Measurements from ENCODE around the gene CDK10.

The CDK10 gene

DNA sequence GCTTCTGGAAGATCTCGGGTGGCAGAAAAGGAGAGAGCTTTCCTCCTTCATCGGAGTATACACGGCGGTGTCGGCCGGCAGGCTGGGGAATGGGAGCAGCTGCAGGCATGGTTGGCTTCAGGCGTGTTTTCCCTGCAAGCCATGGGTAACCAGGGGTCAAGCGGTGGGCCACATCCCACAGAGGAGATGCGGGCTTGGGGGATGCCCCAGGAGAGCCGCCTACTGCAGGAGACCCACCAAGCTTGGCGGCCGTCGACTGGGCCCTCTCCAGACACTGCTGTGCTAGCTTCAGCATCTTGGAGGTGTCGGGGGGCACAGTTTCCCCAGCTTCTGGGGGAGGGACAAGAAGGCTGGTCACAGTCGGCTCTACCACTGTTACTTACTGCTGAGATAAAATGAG, 30.0 kb downstream of the CDK10 start:
- DNase-seq (ENCODE audit: low read depth), result no peak
- TF ChIP-seq, protein P1, sequence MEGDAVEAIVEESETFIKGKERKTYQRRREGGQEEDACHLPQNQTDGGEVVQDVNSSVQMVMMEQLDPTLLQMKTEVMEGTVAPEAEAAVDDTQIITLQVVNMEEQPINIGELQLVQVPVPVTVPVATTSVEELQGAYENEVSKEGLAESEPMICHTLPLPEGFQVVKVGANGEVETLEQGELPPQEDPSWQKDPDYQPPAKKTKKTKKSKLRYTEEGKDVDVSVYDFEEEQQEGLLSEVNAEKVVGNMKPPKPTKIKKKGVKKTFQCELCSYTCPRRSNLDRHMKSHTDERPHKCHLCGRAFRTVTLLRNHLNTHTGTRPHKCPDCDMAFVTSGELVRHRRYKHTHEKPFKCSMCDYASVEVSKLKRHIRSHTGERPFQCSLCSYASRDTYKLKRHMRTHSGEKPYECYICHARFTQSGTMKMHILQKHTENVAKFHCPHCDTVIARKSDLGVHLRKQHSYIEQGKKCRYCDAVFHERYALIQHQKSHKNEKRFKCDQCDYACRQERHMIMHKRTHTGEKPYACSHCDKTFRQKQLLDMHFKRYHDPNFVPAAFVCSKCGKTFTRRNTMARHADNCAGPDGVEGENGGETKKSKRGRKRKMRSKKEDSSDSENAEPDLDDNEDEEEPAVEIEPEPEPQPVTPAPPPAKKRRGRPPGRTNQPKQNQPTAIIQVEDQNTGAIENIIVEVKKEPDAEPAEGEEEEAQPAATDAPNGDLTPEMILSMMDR (conservative IDR thresholded peaks at IDR 0.05; ENCODE audit: control insufficient read depth, insufficient read depth, low read depth, low read length), result no peak
- no peak overlapping the region for H3K4me3 ChIP-seq (ENCODE audit: control insufficient read depth, low read depth, low read length)

GRCh38 chr16:89716916-89717687, 30.6 kb downstream of the CDK10 start:
- DNase-seq (ENCODE audit: low read depth), result no peak
- TF ChIP-seq, protein P1 (conservative IDR thresholded peaks at IDR 0.05; ENCODE audit: control insufficient read depth, insufficient read depth, low read depth, low read length), result no peak
- H3K4me3 ChIP-seq (ENCODE audit: control insufficient read depth, low read depth, low read length), result no peak overlapping the region

- TF ChIP-seq, protein P1 (conservative IDR thresholded peaks at IDR 0.05; ENCODE audit: control insufficient read depth, insufficient read depth, low read depth, low read length), result no peak
- no peak for DNase-seq (ENCODE audit: low read depth)
- no peak overlapping the region for H3K4me3 ChIP-seq (ENCODE audit: control insufficient read depth, low read depth, low read length)
Observed at GRCh38 chr16:89717688-89718505, 31.4 kb downstream of the CDK10 start.

- TF ChIP-seq, protein P1 (conservative IDR thresholded peaks at IDR 0.05; ENCODE audit: control insufficient read depth, insufficient read depth, low read depth, low read length), result no peak
- no peak for DNase-seq (ENCODE audit: low read depth)
- peak overlapping the region; percentile 70 for H3K4me3 ChIP-seq (ENCODE audit: control insufficient read depth, low read depth, low read length)
Observed at GRCh38 chr16:89720551-89720812, 34.0 kb downstream of the CDK10 start.

GRCh38 chr16:89720813-89721545, 34.5 kb downstream of the CDK10 start, which contains the start of the genes VPS9D1 and ZNF276:
VPS9D1 (minus strand) TSS chr16:89720898; CDS start chr16:89720861, 37 bp downstream.
ZNF276 (plus strand) TSS chr16:89721537; CDS start chr16:89721641, 104 bp downstream.
- peak; percentile 68 for DNase-seq (ENCODE audit: low read depth)
- peak within 1 kb of the TSS; percentile 70 for H3K4me3 ChIP-seq (ENCODE audit: control insufficient read depth, low read depth, low read length)
- TF ChIP-seq, protein P1 (conservative IDR thresholded peaks at IDR 0.05; ENCODE audit: control insufficient read depth, insufficient read depth, low read depth, low read length), result no peak

GRCh38 chr16:89721546-89722391, 35.3 kb downstream of the CDK10 start:
- peak; percentile 46 for DNase-seq (ENCODE audit: low read depth)
- TF ChIP-seq, protein P1 (conservative IDR thresholded peaks at IDR 0.05; ENCODE audit: control insufficient read depth, insufficient read depth, low read depth, low read length), result no peak
- peak overlapping the region; percentile 70 for H3K4me3 ChIP-seq (ENCODE audit: control insufficient read depth, low read depth, low read length)

All from fibroblast of mammary gland (primary cell).